ENCODE measurements around the gene PEX5L.

- TF ChIP-seq CTCF (IDR thresholded peaks at IDR 0.05): no peak
- no peak for TF ChIP-seq POLR2A (IDR thresholded peaks at IDR 0.05)
These were observed 55.1 kb downstream of the PEX5L start for GRCh38 chr3:179981646-179982045.
